Endothelial cell of hepatic sinusoid (primary cell): Measurements from ENCODE around the gene NT5DC2.

Experiments used
- in situ Hi-C: cut with HindIII; loops from 2 replicates; pipeline ENCODE4 v1.10.0; 2017; ENCODE audit warnings: low sequenced_read_pairs

The NT5DC2 gene

DNA sequence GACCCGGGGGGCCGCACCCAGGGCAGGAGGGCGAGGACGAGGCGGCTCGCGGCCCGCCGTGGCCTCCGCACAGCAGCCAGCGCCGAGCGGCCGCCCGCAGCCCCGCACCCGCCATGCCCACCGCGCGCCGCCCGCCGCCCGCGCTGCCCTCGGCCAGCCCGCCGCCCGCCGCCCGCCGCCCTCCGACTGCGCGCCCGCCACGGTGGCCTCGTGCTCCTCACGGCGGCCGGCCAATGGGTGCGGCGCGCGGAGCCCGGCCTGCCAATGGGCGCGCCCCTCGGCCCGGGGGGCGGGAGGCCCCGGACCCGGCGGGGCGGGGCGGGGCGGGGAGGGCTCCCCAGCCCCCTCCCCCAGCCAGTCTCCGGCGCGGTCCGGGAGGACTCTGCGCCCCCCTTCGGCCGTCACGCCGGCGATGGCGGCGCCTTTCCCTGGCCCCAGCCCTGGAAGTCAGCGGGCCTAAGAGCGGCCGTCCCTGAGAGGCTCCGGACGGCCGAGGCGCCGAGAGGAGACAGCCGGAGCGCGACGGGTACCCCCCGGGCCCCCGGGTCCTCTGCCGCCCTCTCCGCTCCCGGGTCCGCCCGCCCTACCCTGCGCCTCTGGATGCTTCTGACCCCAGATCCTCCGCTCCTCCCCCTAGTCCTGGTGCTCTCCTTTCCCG, at the start of gene NT5DC2:
TSS of gene NT5DC2 (minus strand) at position 235 of the 658 bp plus-strand sequence. CDS start at position 115, 120 bp downstream.
- in situ Hi-C loops, result no loop called here

DNA sequence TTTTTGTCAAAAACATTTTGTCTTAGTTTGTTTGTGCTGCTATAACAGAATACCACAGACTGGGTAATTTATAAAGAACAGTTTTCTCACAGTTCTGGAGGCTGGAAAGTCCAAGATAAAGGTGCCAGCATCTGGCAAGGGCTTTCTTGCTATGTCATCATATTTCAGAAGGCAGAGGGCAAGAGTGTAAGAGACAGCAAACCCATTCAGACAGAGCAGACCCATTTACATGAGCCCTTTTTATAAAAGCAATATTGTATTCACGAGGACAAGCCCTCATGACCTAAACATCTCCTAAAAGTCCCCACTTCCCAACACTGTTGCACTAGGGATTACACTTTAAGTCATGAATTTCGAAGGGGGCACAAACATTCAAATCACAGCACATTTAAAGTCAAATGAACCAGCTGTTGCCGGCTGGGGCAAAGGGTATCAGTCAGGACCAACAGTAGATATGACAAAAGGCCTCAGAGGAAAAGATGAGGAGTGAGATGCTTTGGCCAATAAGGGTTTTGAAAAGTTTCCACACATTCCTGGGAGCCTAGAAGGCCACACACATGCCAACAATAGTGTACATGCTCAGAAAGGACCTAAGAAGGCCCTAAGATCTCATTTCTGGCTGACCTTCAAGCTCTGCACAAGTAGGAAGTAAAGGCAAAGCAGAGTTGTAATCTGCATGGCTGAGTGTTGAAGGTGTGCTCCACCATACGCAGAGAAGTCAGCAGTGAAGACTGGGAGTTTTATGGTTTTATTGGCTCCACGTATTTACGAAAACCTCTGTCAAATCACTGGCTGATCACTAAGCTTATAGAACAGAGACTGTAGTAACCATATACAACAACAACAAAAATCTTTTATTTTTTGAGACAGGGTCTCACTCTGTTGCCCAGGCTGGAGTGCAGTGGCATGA, 40.7 kb upstream of the NT5DC2 start:
- in situ Hi-C loops, result loop anchor here (5.0 kb wide), 1 partner anchor 48 kb away; no protein-coding TSS in a partner anchor

DNA sequence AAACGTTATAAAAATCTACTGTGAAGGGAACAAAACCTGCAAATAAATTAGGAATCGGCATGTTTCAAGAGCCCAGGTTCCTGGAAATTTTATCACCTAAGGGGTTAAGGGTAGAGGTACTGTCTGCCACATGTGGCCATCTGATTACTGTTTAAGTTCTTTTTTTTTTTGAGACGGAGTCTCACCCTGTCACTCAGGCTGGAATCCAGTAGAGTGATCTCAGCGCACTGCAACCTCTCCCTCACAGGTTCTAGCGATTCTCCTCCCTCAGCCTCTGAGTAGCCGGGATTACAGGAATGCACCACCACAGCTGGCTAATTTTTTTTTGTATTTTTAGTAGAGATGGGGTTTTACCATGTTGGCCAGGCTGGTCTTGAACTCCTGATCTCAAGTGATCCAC, 38.6 kb upstream of the NT5DC2 start:
- in situ Hi-C loops, result loop anchor here (5.0 kb wide), 1 partner anchor 50 kb away; no protein-coding TSS in a partner anchor

DNA sequence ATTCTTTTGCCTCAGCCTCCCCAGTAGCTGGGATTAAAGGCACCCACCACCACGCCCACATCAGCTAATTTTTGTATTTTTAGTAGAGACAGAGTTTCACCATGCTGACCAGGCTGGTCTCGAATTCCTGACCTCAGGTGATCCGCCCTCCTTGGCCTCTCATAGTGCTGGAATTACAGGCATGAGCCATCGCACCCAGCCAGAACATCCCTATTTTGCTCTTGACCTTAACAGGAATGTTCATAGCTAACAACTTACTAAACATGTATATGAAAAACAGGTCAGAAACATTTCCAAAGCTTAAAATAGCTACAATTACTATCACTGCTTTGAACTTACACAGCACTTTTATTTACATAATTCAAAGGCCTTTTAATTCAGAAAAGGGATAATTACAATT, 36.4 kb upstream of the NT5DC2 start:
- in situ Hi-C loops, result loop anchor here (5.0 kb wide), 1 partner anchor 52 kb away; no protein-coding TSS in a partner anchor

DNA sequence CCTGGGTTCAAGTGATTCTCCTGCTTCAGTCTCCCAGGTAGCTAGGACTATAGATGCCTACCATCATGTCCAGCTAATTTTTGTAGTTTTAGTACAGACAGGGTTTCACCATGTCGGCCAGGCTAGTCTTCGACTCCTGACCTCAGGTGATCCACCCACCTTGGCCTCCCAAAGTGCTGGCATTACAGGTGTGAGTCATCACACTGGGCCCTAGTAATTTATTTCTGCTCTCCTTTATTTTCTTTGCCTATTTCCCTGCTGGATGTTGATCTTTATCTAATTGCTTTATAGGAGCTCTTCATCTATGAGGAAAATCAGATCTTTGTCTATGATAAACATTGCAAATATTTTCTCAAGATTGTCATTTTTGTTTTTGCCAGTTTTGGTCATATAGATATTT, 34.4 kb upstream of the NT5DC2 start:
- in situ Hi-C loops, result no loop called here

DNA sequence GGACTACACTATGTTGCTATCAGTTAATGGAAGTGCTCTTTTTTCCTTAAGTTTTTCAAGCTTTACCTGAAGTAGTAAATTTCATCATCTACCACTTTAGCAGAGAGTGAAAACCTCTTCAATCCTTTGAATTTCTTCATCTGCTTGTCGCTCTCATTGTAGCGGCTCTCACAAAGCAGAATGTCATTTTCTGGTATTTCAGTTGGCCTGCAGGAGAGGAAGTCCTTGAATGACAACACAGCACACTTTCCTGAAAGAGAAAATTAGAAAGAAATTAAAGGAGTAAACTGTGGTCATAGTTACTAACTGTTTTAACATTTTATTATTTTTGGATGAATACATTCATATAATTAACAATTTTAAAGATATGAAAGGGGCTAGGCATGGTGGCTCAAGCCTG, 30.3 kb upstream of the NT5DC2 start:
- in situ Hi-C loops, result no loop called here

DNA sequence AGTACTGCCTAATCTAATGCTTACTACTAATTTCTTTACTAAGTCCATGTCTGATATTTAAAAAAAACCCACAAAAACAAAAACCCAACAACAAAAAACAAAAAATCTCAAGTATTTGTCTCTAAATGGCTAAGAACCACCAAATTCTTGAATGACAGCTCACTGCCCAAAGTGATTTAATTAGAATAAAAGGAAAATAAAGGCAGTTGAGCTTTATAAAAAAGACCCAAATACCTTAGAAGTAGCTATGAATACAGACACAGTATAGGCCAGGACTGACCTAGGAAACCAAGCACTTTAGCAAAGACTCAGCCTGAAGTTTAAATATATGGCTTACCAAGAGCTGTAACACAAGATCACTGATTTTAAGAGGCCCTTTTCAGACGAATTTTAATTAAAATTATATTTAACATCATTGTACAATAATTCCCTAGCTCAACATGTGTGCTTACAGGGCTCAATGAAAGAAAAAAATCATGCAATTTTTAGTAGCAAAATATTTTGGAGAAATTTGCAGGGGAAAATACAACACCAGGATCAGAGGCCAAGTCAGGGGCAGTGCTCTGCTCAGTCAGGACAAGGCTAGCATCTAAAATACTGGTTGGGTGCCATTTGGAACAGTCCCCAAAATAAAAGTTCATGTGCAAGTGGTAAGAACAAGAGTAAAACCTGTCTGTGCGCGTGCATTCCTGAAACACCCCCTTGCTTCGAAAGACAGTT, 27.5 kb upstream of the NT5DC2 start:
- in situ Hi-C loops, result no loop called here

DNA sequence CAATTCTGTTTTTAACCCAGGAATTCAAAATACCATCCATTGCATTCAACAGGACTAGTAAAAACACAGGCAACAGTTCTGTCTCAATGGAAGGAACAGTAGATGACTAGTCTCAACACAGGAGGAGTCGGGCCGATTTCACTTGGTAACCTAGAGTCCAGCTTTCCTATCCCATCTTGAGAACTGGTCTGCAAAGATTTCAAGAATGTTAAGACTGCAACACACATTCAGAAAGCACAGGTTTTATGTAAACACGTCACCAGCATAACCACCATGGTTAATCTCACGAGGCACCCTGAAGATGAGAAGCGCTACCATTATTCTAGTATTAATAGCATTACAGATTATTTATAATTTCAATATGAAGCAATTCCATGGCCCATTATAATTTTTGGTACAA, 24.8 kb upstream of the NT5DC2 start:
- in situ Hi-C loops, result no loop called here

DNA sequence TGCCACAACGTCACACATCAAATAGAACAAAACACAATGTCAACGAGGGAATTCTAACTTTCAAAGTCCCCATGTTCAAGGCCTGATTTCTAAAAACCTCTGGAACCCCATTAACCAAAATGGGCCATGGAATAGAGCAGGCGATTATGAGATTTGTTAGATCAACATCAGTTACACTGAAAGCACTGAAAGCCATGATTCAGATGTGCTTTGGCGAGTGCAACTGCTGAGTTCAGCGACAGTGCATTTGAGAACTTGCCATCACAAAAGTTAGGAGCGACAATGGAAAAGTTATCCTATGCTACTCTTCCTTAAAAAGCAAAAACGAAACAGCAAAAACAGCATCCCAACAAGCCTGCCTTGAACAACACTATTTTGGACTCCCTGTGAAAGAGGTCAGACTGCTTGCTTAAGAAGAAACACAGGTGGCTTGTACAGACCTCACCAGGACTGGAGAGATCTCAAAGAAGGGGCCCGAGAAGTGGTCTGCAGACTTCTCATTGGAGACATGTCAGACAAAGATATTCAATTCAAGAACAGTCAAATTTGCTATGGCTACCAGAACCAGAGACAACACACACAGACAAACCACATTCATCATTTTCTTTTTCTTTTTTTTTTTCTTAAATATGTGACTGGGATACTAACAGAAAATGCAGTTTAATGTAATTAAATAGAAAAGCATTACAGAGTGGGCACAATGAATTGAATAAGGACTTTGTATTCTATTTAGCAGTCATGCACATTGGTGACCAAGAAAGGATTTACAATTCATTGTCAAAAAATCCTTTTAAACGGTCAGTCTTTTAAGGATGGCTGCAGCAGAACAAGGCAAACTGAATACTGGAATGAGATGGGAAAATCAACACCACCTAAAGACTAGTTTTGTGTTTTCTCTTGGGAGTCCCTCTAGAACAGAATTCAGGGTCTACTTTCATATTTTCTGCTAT, 23.6 kb upstream of the NT5DC2 start:
- in situ Hi-C loops, result no loop called here

DNA sequence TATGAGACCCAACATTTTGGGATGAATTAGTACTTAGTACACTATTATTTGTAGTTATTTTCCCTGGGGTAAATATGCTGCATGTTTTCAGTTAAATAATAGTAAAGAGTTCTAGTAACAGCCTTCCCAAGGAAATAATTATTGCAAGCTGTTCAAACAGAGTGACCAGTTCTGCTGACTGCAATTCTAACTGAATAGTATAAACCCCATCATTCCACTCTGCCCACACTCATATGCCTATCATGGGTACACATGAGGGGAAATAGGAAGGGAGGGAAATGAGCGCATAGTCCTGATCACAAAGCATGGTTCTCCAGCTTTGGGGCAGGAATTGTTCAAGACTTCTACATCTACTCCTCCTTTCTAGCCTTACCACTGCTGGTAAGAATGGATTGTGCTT, 21.4 kb upstream of the NT5DC2 start:
- in situ Hi-C loops, result no loop called here

DNA sequence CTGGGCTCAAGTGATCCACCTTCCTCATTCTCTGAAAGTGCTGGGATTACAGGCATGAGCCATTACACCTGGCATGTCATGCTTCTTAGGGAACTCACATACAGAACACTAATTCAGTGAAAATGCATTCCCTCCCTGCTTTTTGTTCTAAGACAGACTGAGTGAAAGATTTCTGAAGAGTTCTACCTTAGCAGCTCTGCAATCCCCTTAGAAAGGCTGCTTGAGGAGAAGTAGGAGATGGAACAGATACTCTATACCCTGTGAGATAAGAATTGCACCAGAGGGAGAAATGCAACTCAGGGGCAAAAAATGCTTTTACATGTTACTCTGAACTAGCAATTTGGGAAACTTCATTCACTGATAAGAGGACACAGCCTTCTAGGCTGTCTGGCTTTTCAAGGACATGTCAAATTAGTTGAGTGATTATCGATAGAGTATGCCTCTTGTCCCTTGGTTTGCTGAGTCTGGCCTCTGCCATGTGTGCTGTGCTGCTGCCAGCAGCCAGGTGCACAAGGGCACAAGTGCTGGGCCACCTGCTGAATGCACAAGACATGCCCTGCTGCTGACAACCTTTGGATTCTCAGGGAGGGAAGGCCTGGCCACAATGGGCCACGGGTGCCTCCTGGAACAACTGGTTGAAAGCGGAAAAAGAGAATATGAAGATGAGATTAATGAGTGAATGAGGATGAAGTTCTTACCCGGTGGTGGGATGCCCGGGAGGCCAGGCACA, 20.5 kb upstream of the NT5DC2 start:
- in situ Hi-C loops, result loop anchor here (5.0 kb wide), 1 partner anchor 82 kb away; no protein-coding TSS in a partner anchor

DNA sequence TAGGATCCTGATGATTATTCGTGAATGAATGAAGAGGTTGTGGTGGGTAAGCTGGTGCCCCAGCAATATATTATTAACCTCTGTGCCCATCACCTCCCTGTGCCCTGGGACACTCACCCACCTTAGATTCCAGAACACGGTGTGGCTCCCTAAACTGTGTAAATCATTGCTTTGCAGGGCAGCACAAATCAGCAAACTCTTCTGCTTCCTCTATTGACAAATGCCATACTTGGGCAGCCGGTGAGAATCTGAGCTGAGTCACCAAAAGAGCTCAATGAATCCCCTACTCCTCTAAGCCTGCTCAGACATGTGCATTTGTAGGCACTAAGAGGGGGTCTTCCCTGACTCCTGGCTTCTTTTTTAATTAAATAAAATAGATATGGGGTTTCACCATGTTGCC, 18.4 kb upstream of the NT5DC2 start:
- in situ Hi-C loops, result loop anchor here (5.0 kb wide), 1 partner anchor 80 kb away; no protein-coding TSS in a partner anchor

DNA sequence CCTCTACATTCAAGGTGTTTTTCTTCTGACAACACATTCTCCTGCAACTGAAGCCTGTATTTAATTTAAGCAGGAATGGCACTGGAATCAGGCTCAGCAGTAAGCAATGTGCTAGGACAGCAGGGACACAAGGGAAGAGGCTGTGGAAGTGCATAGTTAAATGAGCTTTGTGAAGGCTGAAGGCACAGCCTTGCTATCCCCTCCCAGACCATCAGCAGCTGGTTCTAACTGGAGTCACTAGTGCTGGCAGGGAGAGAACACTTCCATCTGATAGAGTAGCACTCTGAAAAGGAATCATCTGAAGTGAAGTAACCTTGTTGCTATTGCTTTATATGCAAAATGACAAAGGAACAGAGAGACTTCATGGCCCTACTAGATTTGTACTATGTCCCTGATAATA, 17.5 kb upstream of the NT5DC2 start:
- in situ Hi-C loops, result loop anchor here (5.0 kb wide), 1 partner anchor 79 kb away; no protein-coding TSS in a partner anchor

DNA sequence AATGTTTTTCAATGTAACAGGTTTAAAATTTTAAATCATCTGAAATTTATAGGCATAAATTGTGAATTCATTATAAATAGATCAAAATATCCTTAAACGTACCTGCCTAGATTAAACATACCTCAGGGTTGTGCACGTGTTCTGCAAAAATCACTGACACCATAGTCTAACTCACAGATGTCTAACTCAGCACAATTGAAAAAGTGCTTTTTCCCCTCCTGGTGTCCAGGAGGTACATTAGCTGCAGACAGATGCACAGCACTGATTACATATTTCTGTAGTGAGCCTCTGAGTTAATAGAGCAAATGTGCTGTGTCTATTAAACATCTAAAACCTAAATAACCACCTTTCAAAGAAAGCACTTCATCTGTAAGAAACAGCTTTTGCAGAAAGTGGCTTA, 13.5 kb upstream of the NT5DC2 start:
- in situ Hi-C loops, result no loop called here

DNA sequence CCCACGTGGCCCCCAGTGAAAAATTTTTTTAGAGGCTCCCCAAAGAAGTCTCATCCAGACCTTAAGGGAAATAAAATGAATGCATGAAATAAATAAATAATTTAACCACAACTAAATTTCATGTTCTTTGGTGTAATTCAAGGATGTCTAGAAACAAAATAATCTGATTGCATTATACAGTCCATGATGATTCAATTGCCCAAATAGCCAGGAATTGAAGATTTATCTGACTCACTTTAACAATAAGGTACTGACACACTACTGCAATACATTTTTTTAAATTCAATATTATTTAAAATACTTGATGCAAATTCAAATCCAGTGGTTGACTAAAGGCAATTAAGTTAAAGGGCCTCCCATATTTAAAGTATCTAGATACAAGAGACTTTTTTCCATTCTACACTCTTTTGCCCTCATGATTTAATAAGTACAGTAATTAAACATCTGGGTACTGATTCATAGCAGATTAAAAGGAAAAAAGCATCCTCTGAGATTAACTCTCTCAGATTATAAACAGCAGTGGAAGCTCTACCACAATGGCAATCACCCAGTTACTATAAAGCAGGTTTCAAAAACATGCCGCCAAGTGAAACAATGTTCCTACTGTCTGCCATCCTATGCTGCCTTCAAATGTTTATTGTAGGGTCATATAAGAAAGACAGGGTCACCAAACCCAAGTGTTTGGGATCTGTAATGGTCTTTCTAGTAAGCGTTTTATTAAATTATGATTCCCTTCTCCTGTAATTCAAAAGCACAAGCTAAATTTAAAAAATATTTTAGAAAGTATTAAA, 12.6 kb upstream of the NT5DC2 start:
- in situ Hi-C loops, result no loop called here

DNA sequence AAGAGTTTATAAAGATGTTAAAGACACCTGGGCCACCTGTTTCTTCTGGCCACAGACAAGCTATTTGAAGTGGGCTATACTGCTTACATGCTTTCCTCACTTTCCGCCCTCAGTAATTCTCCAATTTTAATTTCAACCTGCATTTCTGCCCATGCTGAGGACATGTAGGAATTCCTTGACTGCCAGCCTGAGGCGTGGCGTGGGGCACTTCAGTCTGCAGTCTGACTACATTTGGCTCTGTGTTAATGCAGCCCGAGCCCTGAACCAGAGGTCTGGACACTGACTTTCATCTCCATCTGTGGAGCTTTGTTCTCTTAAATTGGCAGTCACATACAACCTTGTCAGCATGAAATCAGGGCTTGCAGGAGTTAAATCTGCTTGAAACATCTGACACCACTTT, 11.3 kb upstream of the NT5DC2 start:
- in situ Hi-C loops, result no loop called here

DNA sequence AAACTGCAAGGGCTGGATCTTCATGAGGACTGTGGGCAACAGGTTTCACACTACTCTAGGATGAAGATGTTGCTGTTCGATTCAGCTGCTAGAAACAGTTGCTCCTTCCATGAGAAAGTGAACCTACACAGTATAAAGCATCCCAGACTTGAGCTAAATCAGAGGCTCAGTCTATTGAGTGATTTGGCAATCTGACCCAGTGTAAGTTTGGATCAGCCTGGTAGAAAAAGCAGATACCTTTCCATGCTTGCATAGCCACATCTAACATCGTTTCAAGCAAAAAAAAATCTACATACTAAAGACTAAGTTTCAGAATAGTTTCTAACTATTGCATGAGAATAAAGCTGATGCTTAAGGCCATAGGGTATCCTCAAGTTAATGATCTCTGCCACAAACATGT, 7.4 kb upstream of the NT5DC2 start:
- in situ Hi-C loops, result no loop called here

DNA sequence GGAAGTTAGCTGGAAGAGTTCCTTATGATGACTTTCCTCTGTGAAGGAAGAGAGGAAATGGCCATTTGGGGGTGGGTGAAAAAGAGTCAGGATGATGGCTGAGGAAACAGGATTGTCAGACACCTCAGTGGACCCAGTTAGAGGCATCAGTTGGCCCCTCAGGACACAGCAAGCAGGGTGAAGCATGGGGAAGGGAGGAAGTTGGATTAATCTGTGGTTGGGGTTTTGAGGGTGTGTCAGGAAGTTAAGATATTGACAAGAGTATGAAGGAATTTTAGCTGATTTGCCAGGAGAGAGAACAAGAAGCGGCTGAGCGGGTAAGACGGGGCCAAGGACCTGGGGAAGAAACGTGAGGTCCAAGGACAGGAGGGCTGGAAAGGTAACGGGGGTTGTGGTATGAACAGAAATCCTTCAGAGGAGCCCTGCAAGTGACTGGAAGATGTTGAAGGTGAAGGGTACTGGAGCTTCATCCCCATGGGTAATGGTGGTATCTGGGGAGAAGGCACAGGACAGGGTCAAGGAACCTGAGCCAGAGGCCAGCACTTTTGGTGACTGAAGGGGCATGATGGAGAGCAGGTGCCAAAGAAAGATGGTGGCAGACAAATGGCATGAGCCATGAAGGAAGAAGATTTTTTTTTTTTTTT, 5.5 kb upstream of the NT5DC2 start:
- in situ Hi-C loops, result no loop called here
